IMR-90 (cell line): Measurements from ENCODE around the gene CFAP119. TPM values are rescaled to one million over a fixed set of nuclear protein-coding genes. Genes with fewer than 3 reads are reported as not detected.

Experiments used
- ATAC-seq: fragments of 200-7000 bp; cut with Tn5 transposase; 2 replicates; pipeline ENCODE4 v1.9.1; 2020; ENCODE audit warnings: low read depth, mild to moderate bottlenecking, moderate library complexity
- BruUV-seq: library from RNA; stranded (reverse); fragments of 400-500 nt; replicated peaks from 2 replicates; lab custom pipeline; 2021; lab: Mats Ljungman, UMichigan
- CTCF ChIA-PET: fragments of 300-600 bp; formaldehyde crosslinking; extraction: SDS; loops from one replicate; lab custom pipeline; 2021; ENCODE audit warnings: antibody characterized with exemption; lab: Yijun Ruan, JAX
- POLR2A ChIA-PET: fragments of 300-600 bp; sonication (Branson Sonifier 250); formaldehyde crosslinking; loops from one replicate; lab custom pipeline; 2022; ENCODE audit warnings: antibody characterized with exemption; ENCODE audit not compliant: unreplicated experiment; lab: Charles Lee
- DNase-seq: peaks from one replicate; pipeline ENCODE4 v3.0.0; 2013
- H2AFZ ChIP-seq: replicated peaks from 2 replicates; pipeline ENCODE3; 2013; ENCODE audit warnings: low read length, mild to moderate bottlenecking; ENCODE audit not compliant: poor library complexity
- H2AK5ac ChIP-seq: 2 replicates; pipeline ENCODE4 v1.6.1; 2013; ENCODE audit warnings: low read depth, low read length, inconsistent platforms
- H2AK9ac ChIP-seq: replicated peaks from 2 replicates; pipeline ENCODE3; 2013; ENCODE audit warnings: mild to moderate bottlenecking, low read depth, low read length, moderate library complexity; ENCODE audit not compliant: poor library complexity
- H2BK120ac ChIP-seq: 2 replicates; pipeline ENCODE4 v1.6.1; 2013; ENCODE audit warnings: low read depth, low read length, inconsistent platforms
- H2BK15ac ChIP-seq: 3 replicates; pipeline ENCODE4 v1.6.1; 2013; ENCODE audit warnings: low read depth, low read length, inconsistent platforms
- H2BK20ac ChIP-seq: 2 replicates; pipeline ENCODE4 v1.6.1; 2013; ENCODE audit warnings: low read depth, mild to moderate bottlenecking, inconsistent platforms, low read length, moderate library complexity
- H2BK5ac ChIP-seq: 2 replicates; pipeline ENCODE4 v1.6.1; 2013; ENCODE audit warnings: mild to moderate bottlenecking, low read depth, low read length, inconsistent platforms; ENCODE audit not compliant: poor library complexity, severe bottlenecking
- H3K14ac ChIP-seq: replicated peaks from 2 replicates; pipeline ENCODE4 v1.6.1; 2013; ENCODE audit warnings: low read depth, low read length, inconsistent platforms
- H3K18ac ChIP-seq: 2 replicates; pipeline ENCODE4 v1.6.1; 2013; ENCODE audit warnings: low read depth, low read length, control low read depth
- H3K23ac ChIP-seq: 2 replicates; pipeline ENCODE4 v1.6.1; 2013; ENCODE audit warnings: low read depth, low read length, inconsistent platforms
- H3K27ac ChIP-seq: 2 replicates; pipeline ENCODE4 v1.5.1; 2013; ENCODE audit warnings: mild to moderate bottlenecking, control low read depth, low read length; ENCODE audit not compliant: insufficient read depth
- H3K27me3 ChIP-seq: 2 replicates; pipeline ENCODE4 v1.6.1; 2013; ENCODE audit warnings: low read length; ENCODE audit not compliant: control insufficient read depth, insufficient read depth
- H3K36me3 ChIP-seq: 2 replicates; pipeline ENCODE4 v1.6.1; 2013; ENCODE audit warnings: low read length, mixed read lengths; ENCODE audit not compliant: control insufficient read depth, insufficient read depth
- H3K4ac ChIP-seq: 2 replicates; pipeline ENCODE4 v1.6.1; 2013; ENCODE audit warnings: low read depth, low read length, inconsistent platforms
- H3K4me1 ChIP-seq: 2 replicates; pipeline ENCODE4 v1.6.1; 2013; ENCODE audit warnings: low read length, mixed read lengths; ENCODE audit not compliant: control insufficient read depth, insufficient read depth
- H3K4me2 ChIP-seq: 2 replicates; pipeline ENCODE4 v1.6.1; 2013; ENCODE audit warnings: low read depth, mild to moderate bottlenecking, control low read depth, low read length, moderate library complexity
- H3K4me3 ChIP-seq: 2 replicates; pipeline ENCODE4 v1.5.1; 2013; ENCODE audit warnings: low read depth, mild to moderate bottlenecking, control low read depth, low read length, moderate library complexity; ENCODE audit not compliant: insufficient read depth
- H3K56ac ChIP-seq: 2 replicates; pipeline ENCODE4 v1.6.1; 2013; ENCODE audit warnings: low read length, inconsistent platforms; ENCODE audit not compliant: insufficient read depth; ENCODE audit errors: extremely low read depth
- H3K79me1 ChIP-seq, 2 experiments: 2 replicates each; pipeline ENCODE4 v1.6.1; 2013; ENCODE audit warnings: low read length in 2 of 2, inconsistent platforms in 1 of 2, low read depth in 1 of 2
- H3K9ac ChIP-seq: 2 replicates; pipeline ENCODE4 v1.6.1; 2013; ENCODE audit warnings: low read depth, low read length, control low read depth
- H3K9me1 ChIP-seq: 2 replicates; pipeline ENCODE4 v1.6.1; 2013; ENCODE audit warnings: low read length, inconsistent platforms; ENCODE audit not compliant: insufficient read depth
- H3K9me3 ChIP-seq: 2 replicates; pipeline ENCODE4 v1.6.1; 2013; ENCODE audit warnings: low read length; ENCODE audit not compliant: control insufficient read depth, insufficient read depth
- H4K20me1 ChIP-seq: 2 replicates; pipeline ENCODE4 v1.6.1; 2013; ENCODE audit warnings: low read length, inconsistent platforms; ENCODE audit not compliant: insufficient read depth
- H4K5ac ChIP-seq: 2 replicates; pipeline ENCODE4 v1.6.1; 2013; ENCODE audit warnings: mild to moderate bottlenecking, low read depth, low read length, control low read depth
- H4K8ac ChIP-seq, 2 experiments: 2 replicates each; pipeline ENCODE4 v1.6.1; 2013; ENCODE audit warnings: low read depth in 2 of 2, low read length in 2 of 2, control low read depth in 1 of 2, inconsistent platforms in 1 of 2
- H4K91ac ChIP-seq: 2 replicates; pipeline ENCODE4 v1.6.1; 2013; ENCODE audit warnings: low read depth, low read length, inconsistent platforms; ENCODE audit not compliant: insufficient read depth
- FOS ChIP-seq: fragments of 150-350 bp; IDR thresholded peaks from 2 replicates; pipeline ENCODE4 v1.6.1; 2016; ENCODE audit warnings: low read depth, low read length
- NFE2L2 ChIP-seq: fragments of 150-350 bp; IDR thresholded peaks from 2 replicates; pipeline ENCODE4 v1.6.1; 2016; ENCODE audit warnings: low read depth, mild to moderate bottlenecking, low read length
- POLR2A ChIP-seq: IDR thresholded peaks from 2 replicates; pipeline ENCODE4 v1.6.1; 2012; ENCODE audit warnings: mild to moderate bottlenecking, low read depth, low read length
- RCOR1 ChIP-seq: IDR thresholded peaks from 2 replicates; pipeline ENCODE4 v1.6.1; 2012; ENCODE audit warnings: mild to moderate bottlenecking, low read length, improper control_type of control experiment; ENCODE audit not compliant: insufficient replicate concordance
- WGBS, 2 experiments: methylation state at CpG; one replicate each; pipeline versions ENCODE4 v1.1.5 to v1.1.7; 2013; ENCODE audit warnings: missing lambda C conversion rate in 2 of 2; ENCODE audit not compliant: insufficient read length in 1 of 2; ENCODE audit errors: extremely low coverage in 2 of 2; 5-methylcytosine and 5-hydroxymethylcytosine counted together
- dilution Hi-C: fragments of 300-500 bp; cut with HindIII; formaldehyde crosslinking; loops from one replicate; pipeline ENCODE4 v1.14.3; 2018; ENCODE audit warnings: low sequenced_read_pairs; ENCODE audit not compliant: unreplicated experiment
- in situ Hi-C: fragments of 300-500 bp; cut with MboI; formaldehyde crosslinking; loops from 3 replicates; pipeline ENCODE4 v1.14.3; 2019; ENCODE audit warnings: low sequenced_read_pairs, inconsistent platforms, mixed read lengths
- intact Hi-C: fragments of 100-400 bp; cut with micrococcal nuclease; formaldehyde crosslinking; loops from 2 replicates; pipeline ENCODE4 v1.10.0; 2022
- polyA plus RNA-seq, 3 experiments: library from polyadenylated mRNA; depleted of rRNA; stranded (reverse); fragments of >200 nt; gene quantifications; 2 replicates each; pipeline ENCODE4 v1.2.3, GENCODE V29; 2012; ENCODE audit warnings: low replicate concordance in 1 of 3
- total RNA-seq: library from RNA; depleted of rRNA; stranded (reverse); fragments of >200 nt; gene quantifications from 2 replicates; pipeline ENCODE4 v1.2.3, GENCODE V29; 2012
- TF ChIP-seq, protein P1 (sequence below): fragments of 150-350 bp; IDR thresholded peaks from 2 replicates; pipeline ENCODE4 v1.6.1; 2017; ENCODE audit warnings: mild to moderate bottlenecking, antibody characterized with exemption, low read length, low read depth
- TF ChIP-seq, protein P2 (sequence below): conservative IDR thresholded peaks from 2 replicates; pipeline ENCODE4 v1.5.1; 2012; ENCODE audit warnings: mild to moderate bottlenecking, low read depth, low read length, improper control_type of control experiment

CFAP119 gene
- total and polyA plus RNA-seq, 2 of the 4 experiments (the other 2 are of a cell fraction) = 0.90 to 7.6 TPM

DNA sequence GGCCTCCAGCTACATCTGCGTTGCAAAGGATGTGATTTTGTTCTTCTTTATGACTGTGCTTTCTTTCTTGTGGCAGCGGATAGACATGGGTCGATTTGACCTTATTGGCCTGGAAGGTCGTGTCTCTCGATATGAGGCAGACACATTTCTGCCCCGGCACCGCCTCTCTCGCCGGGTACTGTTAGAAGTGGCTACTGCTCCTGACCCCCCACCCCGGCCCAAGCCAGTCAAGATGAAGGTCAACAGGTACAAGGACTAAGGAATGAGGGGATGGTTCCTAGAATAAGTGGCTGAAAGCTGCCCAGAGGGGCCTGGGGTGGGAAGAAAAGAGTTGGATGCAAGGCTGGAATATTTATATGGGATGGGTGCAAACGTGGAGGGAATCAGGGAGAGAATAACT lies 41.8 kb downstream of the CFAP119 start:
- no peak overlapping the region for H2BK120ac ChIP-seq
- no peaks in the 10 kb centered on the region for H3K9me3 ChIP-seq
- peaks cover 74% of the 10 kb centered on the region for H3K36me3 ChIP-seq
- H3K18ac ChIP-seq = no peak overlapping the region
- no peak overlapping the region for H3K23ac ChIP-seq
- H3K4me3 ChIP-seq = no peak overlapping the region
- H2AK9ac ChIP-seq = no peak overlapping the region
- no peak overlapping the region for H3K9ac ChIP-seq
- H4K5ac ChIP-seq = no peak overlapping the region
- ChIA-PET POLR2A (no interaction called here), CTCF (interaction anchor here (0.6 kb wide), 1 partner anchor 16 kb away, joined by 3 read pairs; no protein-coding TSS in a partner anchor)
- H3K4ac ChIP-seq = no peak overlapping the region
- H3K4me1 ChIP-seq = no peaks in the 10 kb centered on the region
- no peak overlapping the region for H2BK15ac ChIP-seq
- no peak overlapping the region for H3K27ac ChIP-seq
- no peaks in the 10 kb centered on the region for H3K27me3 ChIP-seq
- in situ Hi-C loops = no loop called here
- H2BK20ac ChIP-seq = no peak overlapping the region
- BruUV-seq = no TSS peak
- H4K91ac ChIP-seq = no peak overlapping the region
- no peak overlapping the region for H2AK5ac ChIP-seq
- H3K56ac ChIP-seq = no peak overlapping the region
- no peak overlapping the region for H4K8ac ChIP-seq
- TF ChIP-seq NFE2L2 (no peak), POLR2A (no peak), RCOR1 (no peak), FOS (no peak)
- TF ChIP-seq, protein P1, sequence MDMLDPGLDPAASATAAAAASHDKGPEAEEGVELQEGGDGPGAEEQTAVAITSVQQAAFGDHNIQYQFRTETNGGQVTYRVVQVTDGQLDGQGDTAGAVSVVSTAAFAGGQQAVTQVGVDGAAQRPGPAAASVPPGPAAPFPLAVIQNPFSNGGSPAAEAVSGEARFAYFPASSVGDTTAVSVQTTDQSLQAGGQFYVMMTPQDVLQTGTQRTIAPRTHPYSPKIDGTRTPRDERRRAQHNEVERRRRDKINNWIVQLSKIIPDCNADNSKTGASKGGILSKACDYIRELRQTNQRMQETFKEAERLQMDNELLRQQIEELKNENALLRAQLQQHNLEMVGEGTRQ = no peak
- TF ChIP-seq, protein P2, sequence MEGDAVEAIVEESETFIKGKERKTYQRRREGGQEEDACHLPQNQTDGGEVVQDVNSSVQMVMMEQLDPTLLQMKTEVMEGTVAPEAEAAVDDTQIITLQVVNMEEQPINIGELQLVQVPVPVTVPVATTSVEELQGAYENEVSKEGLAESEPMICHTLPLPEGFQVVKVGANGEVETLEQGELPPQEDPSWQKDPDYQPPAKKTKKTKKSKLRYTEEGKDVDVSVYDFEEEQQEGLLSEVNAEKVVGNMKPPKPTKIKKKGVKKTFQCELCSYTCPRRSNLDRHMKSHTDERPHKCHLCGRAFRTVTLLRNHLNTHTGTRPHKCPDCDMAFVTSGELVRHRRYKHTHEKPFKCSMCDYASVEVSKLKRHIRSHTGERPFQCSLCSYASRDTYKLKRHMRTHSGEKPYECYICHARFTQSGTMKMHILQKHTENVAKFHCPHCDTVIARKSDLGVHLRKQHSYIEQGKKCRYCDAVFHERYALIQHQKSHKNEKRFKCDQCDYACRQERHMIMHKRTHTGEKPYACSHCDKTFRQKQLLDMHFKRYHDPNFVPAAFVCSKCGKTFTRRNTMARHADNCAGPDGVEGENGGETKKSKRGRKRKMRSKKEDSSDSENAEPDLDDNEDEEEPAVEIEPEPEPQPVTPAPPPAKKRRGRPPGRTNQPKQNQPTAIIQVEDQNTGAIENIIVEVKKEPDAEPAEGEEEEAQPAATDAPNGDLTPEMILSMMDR = no peak
- WGBS, 2 experiments = 99% methylated on average over 9 of the region's 11 CpGs; no CpG with 5 or more reads in 1 of the 2 experiments
- intact Hi-C loops = no loop called here
- H4K20me1 ChIP-seq = peaks cover 16% of the 10 kb centered on the region; the same call in 1 of the 2 replicates
- ATAC-seq = no peak
- H3K14ac ChIP-seq = no peak overlapping the region
- no peak for DNase-seq
- H3K9me1 ChIP-seq = no peaks in the 10 kb centered on the region
- dilution Hi-C loops = no loop called here
- no peak overlapping the region for H3K4me2 ChIP-seq
- H2AFZ ChIP-seq = no peak overlapping the region
- no peak overlapping the region for H2BK5ac ChIP-seq
- H3K79me1 ChIP-seq = peaks cover 41 to 57% of the 10 kb centered on the region in 2 experiments
